HG03066 (cell line): ENCODE results near the gene CATSPER1.
A peak's percentile ranks its signal among the peaks of the same experiment; 100 is the strongest.
"Not testable (repeated sequence)": the region's sequence is repeated elsewhere in the genome, so short reads cannot be mapped to it uniquely, and the experiment has no call there.

Source experiments
- ATAC-seq: cut with Tn5 transposase; IDR thresholded peaks from one replicate; pipeline ENCODE4 v1.9.1; 2021; ENCODE audit warnings: low read depth; ENCODE audit not compliant: unreplicated experiment

CATSPER1 gene

GRCh38 chr11:66052664-66052982 is 26.3 kb upstream of the CATSPER1 start:
- no peak for ATAC-seq

GRCh38 chr11:66051766-66052663 is 25.7 kb upstream of the CATSPER1 start, which contains the start of gene SF3B2:
TSS of gene SF3B2 (plus strand) at chr11:66052364. CDS start at chr11:66052385, 21 bp downstream.
- peak; percentile 86 for ATAC-seq

- no peak for ATAC-seq
Observed at GRCh38 chr11:66051371-66051765, 25.1 kb upstream of the CATSPER1 start.

GRCh38 chr11:66050581-66051231 is 24.4 kb upstream of the CATSPER1 start:
- no peak for ATAC-seq

- no peak for ATAC-seq
Observed at GRCh38 chr11:66048547-66049323, 22.5 kb upstream of the CATSPER1 start, which contains the start of gene GAL3ST3. TSS of gene GAL3ST3 (minus strand) at chr11:66049161. CDS start at chr11:66045415, 3,746 bp downstream.

- no peak for ATAC-seq
Observed at GRCh38 chr11:66047541-66048365, 21.5 kb upstream of the CATSPER1 start.

- ATAC-seq: no peak
Observed at GRCh38 chr11:66046901-66047300, 20.6 kb upstream of the CATSPER1 start.

GRCh38 chr11:66045177-66045639 is 18.9 kb upstream of the CATSPER1 start:
- ATAC-seq: no peak

GRCh38 chr11:66044757-66045156 is 18.5 kb upstream of the CATSPER1 start:
- ATAC-seq: no peak

GRCh38 chr11:66042996-66043906 is 17.0 kb upstream of the CATSPER1 start:
- no peak for ATAC-seq

- no peak for ATAC-seq
Observed at GRCh38 chr11:66042227-66042995, 16.1 kb upstream of the CATSPER1 start.

- ATAC-seq: no peak
Observed at GRCh38 chr11:66039765-66040164, 13.5 kb upstream of the CATSPER1 start.

GRCh38 chr11:66037327-66037726 is 11.0 kb upstream of the CATSPER1 start:
- no peak for ATAC-seq

- ATAC-seq: no peak
Observed at GRCh38 chr11:66036334-66036710, 10.0 kb upstream of the CATSPER1 start.

- no peak for ATAC-seq
Observed at GRCh38 chr11:66035653-66036333, 9.5 kb upstream of the CATSPER1 start.

- ATAC-seq: no peak
Observed at GRCh38 chr11:66032957-66033735, 6.9 kb upstream of the CATSPER1 start.

- not testable (repeated sequence) for ATAC-seq
Observed at GRCh38 chr11:66023186-66023440, 3.2 kb downstream of the CATSPER1 start.
